ENCODE results near the gene PSMB11. TPM values are rescaled to one million over a fixed set of nuclear protein-coding genes. Genes with fewer than 3 reads are reported as not detected.
A peak's percentile ranks its signal among the peaks of the same experiment; 100 is the strongest.

Gene PSMB11
- total RNA-seq, 1 donor from 2014 or later: not detected

DNA sequence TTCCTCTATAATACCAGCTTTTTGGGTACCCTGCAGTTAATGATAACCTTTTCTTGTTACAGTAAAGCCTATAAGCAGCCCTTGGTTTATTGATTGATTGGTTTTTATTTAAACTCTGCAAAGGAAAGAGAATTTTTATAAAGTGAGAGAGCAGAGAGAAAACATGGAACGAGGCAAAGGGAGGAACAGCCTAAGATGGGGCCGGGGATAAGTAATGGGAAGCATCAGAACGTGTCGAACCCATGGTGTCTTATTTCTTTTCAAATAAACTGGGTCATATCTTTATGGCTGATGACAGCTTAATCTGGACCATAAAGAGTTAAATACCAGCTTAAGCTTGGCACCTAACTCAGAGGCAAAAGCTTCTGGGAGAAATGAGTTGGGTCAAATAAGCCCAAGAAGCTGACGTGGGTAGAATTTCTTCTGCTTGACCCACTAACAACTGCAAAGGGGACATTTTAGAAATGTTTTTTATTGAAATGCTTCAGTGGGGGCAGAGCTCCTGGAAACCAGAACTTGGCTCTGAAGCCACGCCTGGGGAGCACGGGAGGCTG, 20.0 kb upstream of the PSMB11 start:
- peaks cover 29% of the 10 kb centered on the region for H3K4me1 Mint-ChIP-seq (ENCODE audit: unreplicated experiment)
- H3K27ac Mint-ChIP-seq (ENCODE audit: unreplicated experiment): peak overlapping the region; percentile 27
- H3K9me3 Mint-ChIP-seq (ENCODE audit: unreplicated experiment): no peaks in the 10 kb centered on the region
- TF ChIP-seq, protein P1, sequence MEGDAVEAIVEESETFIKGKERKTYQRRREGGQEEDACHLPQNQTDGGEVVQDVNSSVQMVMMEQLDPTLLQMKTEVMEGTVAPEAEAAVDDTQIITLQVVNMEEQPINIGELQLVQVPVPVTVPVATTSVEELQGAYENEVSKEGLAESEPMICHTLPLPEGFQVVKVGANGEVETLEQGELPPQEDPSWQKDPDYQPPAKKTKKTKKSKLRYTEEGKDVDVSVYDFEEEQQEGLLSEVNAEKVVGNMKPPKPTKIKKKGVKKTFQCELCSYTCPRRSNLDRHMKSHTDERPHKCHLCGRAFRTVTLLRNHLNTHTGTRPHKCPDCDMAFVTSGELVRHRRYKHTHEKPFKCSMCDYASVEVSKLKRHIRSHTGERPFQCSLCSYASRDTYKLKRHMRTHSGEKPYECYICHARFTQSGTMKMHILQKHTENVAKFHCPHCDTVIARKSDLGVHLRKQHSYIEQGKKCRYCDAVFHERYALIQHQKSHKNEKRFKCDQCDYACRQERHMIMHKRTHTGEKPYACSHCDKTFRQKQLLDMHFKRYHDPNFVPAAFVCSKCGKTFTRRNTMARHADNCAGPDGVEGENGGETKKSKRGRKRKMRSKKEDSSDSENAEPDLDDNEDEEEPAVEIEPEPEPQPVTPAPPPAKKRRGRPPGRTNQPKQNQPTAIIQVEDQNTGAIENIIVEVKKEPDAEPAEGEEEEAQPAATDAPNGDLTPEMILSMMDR (IDR thresholded peaks at IDR 0.05; ENCODE audit: unreplicated experiment): no peak
- peaks cover 21% of the 10 kb centered on the region for H3K36me3 Mint-ChIP-seq (ENCODE audit: low read depth, unreplicated experiment)
- no peak for DNase-seq (ENCODE audit: low spot score)
- peaks cover 6% of the 10 kb centered on the region for H3K27me3 Mint-ChIP-seq (ENCODE audit: unreplicated experiment)
- no peak overlapping the region for H3K4me3 Mint-ChIP-seq (ENCODE audit: unreplicated experiment)

DNA sequence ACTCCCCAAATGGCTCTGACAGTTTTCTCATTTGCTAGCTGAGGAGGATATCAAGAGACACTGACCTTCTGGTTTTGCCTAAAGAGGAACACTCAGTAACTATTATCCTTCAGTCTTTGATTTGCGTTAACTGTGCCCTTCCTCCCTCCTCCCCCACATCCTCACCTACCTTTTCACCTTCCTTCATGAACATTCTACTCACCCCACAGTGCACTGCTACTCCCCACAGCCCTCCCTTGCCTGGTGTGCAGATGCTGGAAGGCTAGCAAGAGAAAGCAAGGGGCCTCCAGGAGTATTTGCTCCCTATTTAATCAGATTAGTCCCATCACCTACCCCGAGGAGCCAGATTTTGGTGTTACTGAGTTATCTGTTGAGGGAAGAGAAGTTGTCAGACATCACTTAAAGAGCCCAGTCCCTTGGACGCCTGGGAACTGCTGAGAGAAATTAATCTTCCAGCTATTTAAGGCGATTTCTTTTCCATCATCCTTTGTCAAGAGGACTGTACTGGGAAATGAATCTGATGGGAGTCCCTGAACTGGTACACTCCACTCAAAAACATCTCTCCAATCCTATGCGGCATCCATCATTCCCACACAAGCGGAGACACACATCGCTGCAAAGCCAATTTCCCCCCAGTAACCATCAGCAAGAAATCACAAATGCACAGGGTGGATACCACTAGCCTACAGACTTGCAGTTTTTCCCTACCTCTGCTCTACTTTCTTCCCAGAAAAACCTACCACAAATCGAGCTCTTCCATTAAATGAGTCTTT, 18.8 kb upstream of the PSMB11 start:
- peaks cover 6% of the 10 kb centered on the region for H3K27me3 Mint-ChIP-seq (ENCODE audit: unreplicated experiment)
- H3K9me3 Mint-ChIP-seq (ENCODE audit: unreplicated experiment): no peaks in the 10 kb centered on the region
- peaks cover 27% of the 10 kb centered on the region for H3K36me3 Mint-ChIP-seq (ENCODE audit: low read depth, unreplicated experiment)
- no peak for DNase-seq (ENCODE audit: low spot score)
- no peak overlapping the region for H3K4me3 Mint-ChIP-seq (ENCODE audit: unreplicated experiment)
- peaks cover 29% of the 10 kb centered on the region for H3K4me1 Mint-ChIP-seq (ENCODE audit: unreplicated experiment)
- H3K27ac Mint-ChIP-seq (ENCODE audit: unreplicated experiment): no peak overlapping the region
- TF ChIP-seq, protein P1 (IDR thresholded peaks at IDR 0.05; ENCODE audit: unreplicated experiment): no peak

DNA sequence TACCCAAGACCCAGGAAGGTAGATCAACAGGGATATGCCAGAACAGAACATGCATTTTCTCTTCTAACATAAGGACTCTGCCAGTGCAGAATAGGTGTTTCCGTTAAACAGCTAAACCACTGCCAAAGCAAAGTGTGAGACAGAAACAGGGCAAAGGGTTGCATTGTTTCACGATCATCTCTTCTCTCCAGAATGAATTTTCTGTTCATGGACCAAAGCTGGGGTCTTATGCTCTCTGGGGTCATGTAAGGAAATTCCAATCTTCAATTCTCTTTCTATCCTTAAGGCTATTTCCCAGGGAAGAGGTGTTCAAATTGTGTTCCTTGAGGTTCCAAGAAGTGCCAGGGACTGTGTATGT, 18.2 kb upstream of the PSMB11 start:
- peaks cover 29% of the 10 kb centered on the region for H3K4me1 Mint-ChIP-seq (ENCODE audit: unreplicated experiment)
- H3K4me3 Mint-ChIP-seq (ENCODE audit: unreplicated experiment): peak overlapping the region; percentile 16
- TF ChIP-seq, protein P1 (IDR thresholded peaks at IDR 0.05; ENCODE audit: unreplicated experiment): no peak
- no peak for DNase-seq (ENCODE audit: low spot score)
- peaks cover 29% of the 10 kb centered on the region for H3K36me3 Mint-ChIP-seq (ENCODE audit: low read depth, unreplicated experiment)
- H3K27me3 Mint-ChIP-seq (ENCODE audit: unreplicated experiment): peaks cover 6% of the 10 kb centered on the region
- no peak overlapping the region for H3K27ac Mint-ChIP-seq (ENCODE audit: unreplicated experiment)
- no peaks in the 10 kb centered on the region for H3K9me3 Mint-ChIP-seq (ENCODE audit: unreplicated experiment)

DNA sequence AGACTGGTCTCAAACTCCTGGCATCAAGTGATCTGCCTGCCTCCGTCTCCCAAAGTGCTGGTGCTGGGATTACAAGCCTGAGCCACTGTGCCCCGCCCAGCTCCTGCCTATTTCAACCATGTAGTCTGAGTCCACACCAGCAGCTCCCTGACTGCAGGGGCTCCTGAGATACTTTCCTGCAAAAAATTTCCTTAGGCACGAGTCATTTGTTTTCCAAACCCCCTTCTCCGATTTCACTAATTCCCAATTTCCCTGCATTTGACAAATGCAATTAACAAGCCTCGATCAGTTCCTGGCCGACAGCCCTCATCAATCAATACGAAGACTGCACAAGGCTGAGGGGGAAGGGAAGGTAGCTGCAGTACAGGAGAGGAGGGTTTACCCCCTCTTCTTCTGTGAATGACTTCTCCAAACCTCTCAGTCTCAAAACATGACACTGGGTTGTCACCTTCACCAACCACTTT, 17.4 kb upstream of the PSMB11 start:
- TF ChIP-seq, protein P1 (IDR thresholded peaks at IDR 0.05; ENCODE audit: unreplicated experiment): no peak

More for the DNA sequence above, 17.4 kb upstream of the PSMB11 start:
- H3K4me1 Mint-ChIP-seq (ENCODE audit: unreplicated experiment): peaks cover 29% of the 10 kb centered on the region
- no peak overlapping the region for H3K4me3 Mint-ChIP-seq (ENCODE audit: unreplicated experiment)
- H3K27ac Mint-ChIP-seq (ENCODE audit: unreplicated experiment): no peak overlapping the region
- peaks cover 6% of the 10 kb centered on the region for H3K27me3 Mint-ChIP-seq (ENCODE audit: unreplicated experiment)
- DNase-seq (ENCODE audit: low spot score): no peak
- no peaks in the 10 kb centered on the region for H3K9me3 Mint-ChIP-seq (ENCODE audit: unreplicated experiment)
- H3K36me3 Mint-ChIP-seq (ENCODE audit: low read depth, unreplicated experiment): peaks cover 34% of the 10 kb centered on the region

All from endothelial cell (in vitro differentiated cells).